Activated T-cell treated with anti-CD3 and anti-CD28 coated beads, Interleukin-2, amount 50 U/mL, for 1 hour (primary cell): ENCODE results near the gene E4F1.
"Not testable (repeated sequence)": the region's sequence is repeated elsewhere in the genome, so short reads cannot be mapped to it uniquely, and the experiment has no call there.

Experiments used
- DNase-seq: peaks from one replicate; pipeline ENCODE4 v3.0.0-alpha.2; 2020

Gene E4F1

GRCh38 chr16:2244926-2245795, 21.8 kb downstream of the E4F1 start:
- DNase-seq: no peak

GRCh38 chr16:2246301-2246885, 23.0 kb downstream of the E4F1 start:
- no peak for DNase-seq

GRCh38 chr16:2250652-2251295, 27.4 kb downstream of the E4F1 start:
- no peak for DNase-seq

- peak; percentile 82 for DNase-seq
Measured at GRCh38 chr16:2251296-2252111, 28.1 kb downstream of the E4F1 start, which contains the start of gene ECI1. TSS of gene ECI1 (minus strand) at chr16:2251587. CDS start at chr16:2251566, 21 bp downstream.

DNA sequence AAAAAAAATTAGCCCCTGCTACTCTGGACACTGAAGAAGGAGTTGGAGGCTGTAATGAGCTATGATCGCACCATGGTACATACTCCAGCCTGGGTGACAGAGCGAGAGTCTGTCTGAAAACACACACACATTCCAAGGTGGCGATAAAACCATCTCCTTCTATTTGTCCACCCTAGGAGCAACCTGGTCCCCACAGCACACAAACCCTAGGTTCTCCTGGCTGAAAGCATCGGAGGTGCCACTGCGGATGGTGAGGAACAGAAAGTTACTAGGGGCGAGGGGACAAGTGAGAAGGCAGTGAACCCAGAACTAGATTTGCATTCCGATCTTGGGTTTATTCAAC, 29.4 kb downstream of the E4F1 start:
- DNase-seq: no peak

DNA sequence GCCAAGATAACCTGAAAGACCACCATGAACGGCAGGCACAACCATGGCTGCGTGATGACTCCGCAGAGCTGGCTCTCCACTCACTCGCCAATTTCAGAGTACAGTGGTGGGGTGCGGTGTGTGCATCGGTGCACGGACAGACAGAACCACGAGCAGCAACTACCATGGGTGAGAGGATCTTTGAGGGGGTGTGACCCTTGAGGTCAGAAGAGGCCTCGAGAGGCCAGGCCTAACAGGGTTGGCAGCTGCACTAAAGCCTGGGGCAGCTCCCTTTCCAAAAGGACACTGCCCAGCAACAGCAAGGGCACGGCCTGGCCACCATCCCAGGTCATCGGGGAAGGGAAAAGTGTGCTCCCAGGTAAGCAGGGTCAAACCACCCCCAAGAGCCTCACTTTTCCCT, 29.9 kb downstream of the E4F1 start:
- no peak for DNase-seq

- DNase-seq: no peak
Measured at GRCh38 chr16:2256531-2257140, 33.2 kb downstream of the E4F1 start.

GRCh38 chr16:2257726-2258125, 34.3 kb downstream of the E4F1 start:
- no peak for DNase-seq

GRCh38 chr16:2258530-2258929, 35.1 kb downstream of the E4F1 start:
- not testable (repeated sequence) for DNase-seq

DNA sequence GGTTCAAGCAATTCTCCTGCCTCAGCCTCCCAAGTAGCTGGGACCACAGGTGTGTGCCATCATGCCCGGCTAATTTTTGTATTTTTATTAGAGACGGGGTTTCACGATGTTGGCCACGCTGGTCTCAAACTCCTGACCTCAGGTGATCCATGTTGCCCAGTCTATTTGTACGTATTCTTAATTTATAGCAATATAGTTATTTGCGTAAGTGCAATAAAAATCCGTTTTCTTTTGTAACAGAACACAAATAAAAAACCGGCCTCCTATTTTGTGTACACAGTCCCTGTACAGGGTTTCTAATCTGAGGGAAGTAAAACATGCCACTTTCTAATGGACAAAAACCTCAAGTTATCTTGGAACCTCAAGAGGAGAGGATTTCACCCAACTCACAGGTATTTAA, 36.9 kb downstream of the E4F1 start:
- no peak for DNase-seq

DNA sequence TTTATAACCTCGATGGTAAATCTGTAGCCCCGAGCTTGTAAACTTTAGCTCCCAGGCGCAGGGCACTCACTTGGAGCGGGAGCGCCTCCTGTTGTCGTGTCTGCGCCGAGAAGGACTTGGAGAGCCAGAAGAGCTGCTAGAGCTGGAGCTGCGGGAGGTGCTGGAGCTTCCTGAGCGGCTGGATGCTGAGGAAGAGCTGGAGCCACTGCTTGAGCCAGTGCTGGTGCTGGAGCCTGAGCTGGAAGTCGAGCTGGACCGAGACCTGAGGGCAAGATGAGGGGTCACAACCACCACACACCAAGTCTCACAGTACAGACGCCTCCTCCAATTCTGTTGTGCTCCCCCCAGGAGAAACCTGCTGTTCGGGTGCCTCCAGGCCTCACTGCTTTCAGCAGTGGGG, 39.6 kb downstream of the E4F1 start:
- not testable (repeated sequence) for DNase-seq

DNA sequence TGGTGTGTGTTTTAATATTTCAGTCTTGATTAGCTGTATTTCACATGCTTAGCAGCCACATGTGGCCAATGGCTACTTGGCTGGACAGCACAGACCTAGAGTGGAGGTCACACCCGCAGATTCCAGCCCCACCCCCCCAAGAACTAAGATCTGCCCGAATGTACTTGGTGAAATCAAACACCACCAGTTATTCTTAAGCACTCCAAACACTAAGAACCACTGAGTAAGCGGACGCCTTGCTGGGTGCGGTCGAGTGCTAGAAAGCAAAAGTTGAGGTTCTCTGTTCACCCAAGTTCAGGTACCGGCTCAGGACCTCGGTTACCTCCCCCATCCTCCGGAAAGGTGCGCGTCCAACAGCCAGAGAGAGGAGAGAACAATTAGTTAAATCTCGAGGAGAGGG, 43.5 kb downstream of the E4F1 start:
- peak; percentile 34 for DNase-seq

DNA sequence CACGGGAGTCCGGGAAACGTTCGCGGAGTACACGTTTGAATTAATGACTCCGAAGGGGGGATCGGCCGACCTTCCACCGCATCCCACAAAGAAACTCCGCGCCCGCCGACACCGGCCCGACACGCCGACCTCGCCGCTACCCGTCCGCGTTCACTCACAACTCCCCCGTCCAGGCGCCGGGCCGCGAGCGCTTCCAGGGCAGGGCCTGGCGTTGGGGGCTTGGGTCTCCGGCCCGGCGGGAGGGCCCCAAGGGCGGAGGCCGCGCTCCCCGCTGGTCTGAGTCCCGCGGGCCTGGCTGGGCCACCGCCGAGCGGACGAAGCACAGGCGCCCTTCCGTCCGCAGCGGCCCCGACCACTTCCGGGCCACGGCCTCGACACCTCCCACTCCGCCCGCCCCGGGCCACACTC, 44.1 kb downstream of the E4F1 start:
- not testable (repeated sequence) for DNase-seq

GRCh38 chr16:2267913-2268666, 44.7 kb downstream of the E4F1 start, which contains the start of gene RNPS1:
TSS of gene RNPS1 (minus strand) at chr16:2268126. CDS start at chr16:2264643, 3,483 bp downstream.
- peak; percentile 98 for DNase-seq

DNA sequence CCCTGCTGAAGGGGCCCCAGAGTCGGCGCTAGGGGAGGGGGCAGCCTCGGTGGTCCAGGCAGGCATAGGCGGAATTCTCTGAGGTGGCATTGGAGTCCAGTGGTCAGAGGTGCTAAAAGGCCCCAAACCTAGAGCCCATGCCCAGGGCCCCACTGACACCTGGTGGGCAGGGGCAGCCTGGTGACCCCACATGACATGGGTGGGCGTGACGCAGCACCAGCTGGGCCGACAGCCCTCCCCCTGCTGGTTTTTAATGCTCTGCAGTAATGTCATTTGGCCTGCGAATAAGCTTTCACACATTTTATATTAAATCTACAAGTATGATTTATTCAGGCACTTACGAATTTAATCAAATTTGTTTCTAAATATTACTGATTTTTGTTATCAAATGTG, 46.7 kb downstream of the E4F1 start:
- DNase-seq: no peak

DNA sequence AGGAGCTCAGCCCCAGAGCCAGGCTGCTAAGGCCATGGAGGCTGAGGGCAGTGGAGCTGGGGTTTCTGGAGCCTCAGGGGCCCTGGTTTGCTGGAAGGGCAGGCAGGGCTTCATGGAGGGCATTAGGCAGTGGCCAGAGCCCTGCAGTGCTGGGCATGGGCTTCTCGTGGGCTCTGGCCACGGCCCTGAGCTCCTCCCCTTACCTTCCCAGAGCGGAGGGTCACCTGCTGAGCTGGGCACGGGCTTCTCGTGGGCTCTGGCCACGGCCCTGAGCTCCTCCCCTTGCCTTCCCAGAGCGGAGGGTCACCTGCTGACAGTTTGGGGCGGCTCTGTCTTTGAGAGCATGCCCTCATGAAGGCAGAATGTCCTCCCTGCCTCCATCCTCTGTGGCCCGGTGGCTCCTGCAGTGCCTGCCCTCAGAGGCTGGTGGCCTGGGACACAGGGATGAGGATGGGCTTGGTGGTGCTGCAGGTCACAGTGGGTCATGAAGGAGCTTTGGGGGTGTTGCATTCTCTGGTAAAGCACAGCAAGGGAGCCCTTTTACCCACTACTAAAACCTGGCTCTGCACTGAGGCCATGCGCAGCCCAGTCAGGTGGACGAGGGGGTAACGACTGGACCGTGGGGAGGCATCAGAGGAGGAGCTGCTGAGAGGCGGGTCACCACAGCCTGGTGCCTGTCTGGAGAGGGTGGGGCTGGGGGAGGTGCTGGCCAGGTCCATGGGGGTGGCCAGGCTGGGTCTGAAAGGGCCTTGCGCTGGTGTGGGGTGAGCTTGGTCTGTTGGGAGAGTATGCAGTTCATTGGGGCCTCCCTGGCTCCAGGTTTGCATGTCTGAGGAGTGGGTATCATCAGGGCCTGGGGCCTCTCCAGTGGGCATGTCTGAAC, 47.4 kb downstream of the E4F1 start:
- no peak for DNase-seq

- no peak for DNase-seq
Measured at GRCh38 chr16:2271848-2272461, 48.6 kb downstream of the E4F1 start.

DNA sequence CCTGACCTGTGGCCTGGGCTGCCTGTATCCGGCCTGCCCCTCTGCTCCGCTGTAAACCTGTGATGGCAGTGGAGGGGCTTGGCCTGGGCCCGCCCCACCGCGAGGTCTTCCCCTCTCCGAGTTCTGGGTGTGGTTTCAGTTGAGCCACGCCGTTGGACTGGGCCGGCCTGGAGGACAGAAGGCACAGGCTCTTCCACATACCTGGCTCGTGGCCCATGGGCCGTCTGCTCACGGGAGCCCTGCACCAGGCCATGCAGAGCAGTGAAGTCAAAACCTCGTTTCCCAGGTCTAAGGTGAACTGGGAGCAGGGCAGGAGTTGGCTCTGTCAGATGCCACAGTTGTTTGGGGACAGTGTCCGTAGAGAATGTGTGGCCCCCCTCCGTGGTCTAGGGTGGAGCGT, 50.1 kb downstream of the E4F1 start:
- no peak for DNase-seq

- DNase-seq: no peak
Measured at GRCh38 chr16:2273931-2274330, 50.5 kb downstream of the E4F1 start.
